Measurements from ENCODE around the gene TAF4.
"Not testable (repeated sequence)": the region's sequence is repeated elsewhere in the genome, so short reads cannot be mapped to it uniquely, and the experiment has no call there.

The TAF4 gene

DNA sequence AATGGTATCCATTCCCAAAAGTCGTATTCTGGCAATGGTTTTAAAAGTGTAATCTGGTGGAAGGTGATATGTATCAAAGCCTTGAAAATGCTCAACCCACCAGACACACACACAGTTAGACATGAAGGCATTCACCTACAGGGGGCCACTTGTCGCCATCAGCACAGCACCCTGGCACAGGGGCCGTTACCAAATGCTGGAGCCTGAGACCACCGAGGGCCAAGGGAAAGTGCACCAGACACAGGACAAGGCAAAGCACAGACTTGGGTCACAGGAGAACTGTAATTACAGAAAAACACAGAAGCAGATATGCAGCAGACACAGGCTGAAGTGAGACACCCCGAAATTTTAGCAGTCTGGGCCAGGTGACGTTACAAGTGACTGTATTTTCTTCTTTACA is 9.3 kb downstream of the TAF4 start:
- no peak for TF ChIP-seq KLF10 (tag by site-specific recombination; IDR thresholded peaks at IDR 0.05)
- TF ChIP-seq GLI2 (tag by site-specific recombination; IDR thresholded peaks at IDR 0.05; ENCODE audit: borderline replicate concordance, low read depth), result no peak
- TF ChIP-seq ZNF561 (tag by site-specific recombination; IDR thresholded peaks at IDR 0.05; ENCODE audit: borderline replicate concordance), result no peak
- no peak for TF ChIP-seq ZNF138 (tag by site-specific recombination; IDR thresholded peaks at IDR 0.05; ENCODE audit: borderline replicate concordance)
- no peak for TF ChIP-seq ZNF433 (tag by site-specific recombination; IDR thresholded peaks at IDR 0.05; ENCODE audit: low read depth)
- TF ChIP-seq ZNF398 (tag by site-specific recombination; IDR thresholded peaks at IDR 0.05), result no peak
- no peak for TF ChIP-seq ZBTB44 (tag by site-specific recombination; IDR thresholded peaks at IDR 0.05)
- no peak for TF ChIP-seq ZNF580 (tag by site-specific recombination; IDR thresholded peaks at IDR 0.05)
- TF ChIP-seq SCRT2 (tag by site-specific recombination; IDR thresholded peaks at IDR 0.05), result peak; percentile 70
- ChIA-PET CTCF (interaction anchor here (0.9 kb wide), 1 partner anchor 45 kb away, joined by 4 read pairs; no protein-coding TSS in a partner anchor), POLR2A (no interaction called here)
- Histone ChIP-seq H3K4me1 (ENCODE audit: control insufficient read depth, insufficient read depth, low read length) (no peaks in the 10 kb centered on the region), H3K9me3 (ENCODE audit: control insufficient read depth, insufficient read depth, low read depth, low read length) (no peaks in the 10 kb centered on the region), H3K4me3 (ENCODE audit: low read depth, low read length) (no peak overlapping the region), H3K27ac (ENCODE audit: extremely low read depth, low read depth, low read length) (no peak overlapping the region), H3K36me3 (ENCODE audit: control insufficient read depth in 2 of 2, insufficient read depth in 1 of 2, low read length in 2 of 2) (peaks cover 0 to 20% of the 10 kb centered on the region in 2 experiments; a peak in 1 of 3 replicates)

DNA sequence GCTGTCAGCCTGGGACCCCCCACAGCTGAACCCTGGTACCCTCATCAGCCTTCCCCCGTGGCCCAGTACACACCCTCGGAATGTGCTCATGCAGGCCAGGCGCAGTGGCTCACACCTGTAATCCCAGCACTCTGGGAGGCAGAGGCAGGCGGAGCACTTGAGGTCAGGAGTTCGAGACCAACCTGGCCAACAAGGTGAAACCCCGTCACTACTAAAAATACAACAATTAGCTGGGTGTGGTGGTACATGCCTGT is 9.9 kb downstream of the TAF4 start:
- H3K9me3 ChIP-seq (ENCODE audit: control insufficient read depth, insufficient read depth, low read depth, low read length); POLR2A ChIA-PET; H3K4me3 ChIP-seq (ENCODE audit: low read depth, low read length); H3K4me1 ChIP-seq (ENCODE audit: control insufficient read depth, insufficient read depth, low read length); H3K27ac ChIP-seq (ENCODE audit: extremely low read depth, low read depth, low read length); CTCF ChIA-PET: not testable (repeated sequence)
- H3K36me3 ChIP-seq (ENCODE audit: control insufficient read depth in 2 of 2, insufficient read depth in 1 of 2, low read length in 2 of 2), result peaks cover 0 to 15% of the 10 kb centered on the region in 2 experiments; a peak in 1 of 3 replicates

- Histone ChIP-seq H3K4me1 (ENCODE audit: control insufficient read depth, insufficient read depth, low read length) (0 out of 2 replicates have a peak, but pooled peaks cover 2% of the 10 kb centered on the region), H3K36me3 (ENCODE audit: control insufficient read depth in 2 of 2, insufficient read depth in 1 of 2, low read length in 2 of 2) (peaks cover 0 to 12% of the 10 kb centered on the region in 2 experiments; a peak in 1 of 3 replicates), H3K9me3 (ENCODE audit: control insufficient read depth, insufficient read depth, low read depth, low read length) (no peaks in the 10 kb centered on the region), H3K4me3 (ENCODE audit: low read depth, low read length) (no peak overlapping the region), H3K27ac (ENCODE audit: extremely low read depth, low read depth, low read length) (no peak overlapping the region)
- CTCF ChIA-PET, result no interaction called here
- POLR2A ChIA-PET, result no interaction called here
- TF ChIP-seq ZBTB17 (tag by site-specific recombination; IDR thresholded peaks at IDR 0.05) (peak; percentile 94), GLI4 (tag by site-specific recombination; IDR thresholded peaks at IDR 0.05) (no peak), ZNF18 (tag by site-specific recombination; IDR thresholded peaks at IDR 0.05) (peak; percentile 97), YY2 (tag by site-specific recombination; IDR thresholded peaks at IDR 0.05) (no peak)
Observed at GRCh38 chr20:62055106-62055861, 10.4 kb downstream of the TAF4 start.

Measured in HEK293 (cell line).